ENCODE data around the gene SKAP1.
"Not testable (repeated sequence)": the region's sequence is repeated elsewhere in the genome, so short reads cannot be mapped to it uniquely, and the experiment has no call there.

SKAP1 gene

DNA sequence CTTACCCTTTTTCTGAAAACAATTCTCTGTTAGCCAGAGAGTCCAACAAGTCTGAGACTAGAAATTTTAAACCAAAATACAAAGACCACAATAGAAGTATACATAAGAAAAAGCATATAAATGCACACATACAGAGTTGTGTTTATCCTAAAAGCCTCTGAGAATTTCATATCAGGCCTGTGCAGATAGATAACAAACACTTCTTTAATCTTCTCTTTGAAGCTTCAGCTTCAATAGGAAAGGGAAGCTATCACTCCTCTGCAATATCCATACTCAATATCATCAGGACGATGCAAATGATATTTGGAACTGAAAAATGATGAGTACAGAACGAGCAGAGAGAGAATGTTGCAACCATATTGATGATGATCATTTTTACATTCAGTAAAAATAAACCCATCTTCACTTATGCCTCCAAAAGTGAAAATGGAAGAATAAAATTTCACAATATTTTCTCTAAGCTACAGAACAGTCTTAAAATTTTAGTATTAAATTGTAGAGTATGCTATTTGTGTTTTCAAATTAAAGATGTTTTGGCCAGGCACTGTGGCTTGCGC is 61.6 kb downstream of the SKAP1 start:
- no peak for DNase-seq

- DNase-seq = no peak
Measured at GRCh38 chr17:48363161-48363560, 66.9 kb downstream of the SKAP1 start.

DNA sequence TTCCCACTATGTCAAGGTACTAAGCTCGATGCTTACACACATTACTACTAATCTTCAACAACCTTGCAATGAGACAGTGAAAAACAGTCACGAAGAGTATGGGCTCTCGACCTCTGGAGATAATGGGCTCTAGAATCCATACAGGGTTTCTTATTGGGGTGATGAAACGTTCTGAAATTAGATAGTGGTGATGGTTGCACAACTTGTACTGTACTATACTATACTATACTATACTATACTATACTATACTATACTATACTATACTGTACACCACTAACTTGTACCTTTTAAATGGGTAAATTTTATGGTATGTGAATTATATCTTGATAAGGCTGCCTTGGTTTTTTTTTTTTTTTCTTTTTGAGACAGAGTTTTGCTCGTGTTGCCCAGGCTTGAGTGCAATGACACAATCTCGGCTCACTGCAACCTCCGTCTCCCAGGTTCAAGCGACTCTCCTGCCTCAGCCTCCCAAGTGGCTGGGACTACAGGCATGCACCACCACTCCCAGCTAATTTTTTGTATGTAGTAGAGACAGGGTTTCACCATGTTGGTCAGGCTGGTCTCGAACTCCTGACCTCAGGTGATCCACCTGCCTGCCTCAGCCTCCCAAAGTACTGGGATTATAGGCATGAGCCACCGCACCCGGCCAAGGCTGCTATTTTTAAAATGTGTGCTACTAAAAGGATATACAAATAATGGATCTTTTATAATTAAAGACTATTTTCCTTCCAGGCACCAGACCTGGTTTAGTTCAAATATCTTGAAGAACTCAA is 69.0 kb downstream of the SKAP1 start:
- DNase-seq = peak; percentile 3

DNA sequence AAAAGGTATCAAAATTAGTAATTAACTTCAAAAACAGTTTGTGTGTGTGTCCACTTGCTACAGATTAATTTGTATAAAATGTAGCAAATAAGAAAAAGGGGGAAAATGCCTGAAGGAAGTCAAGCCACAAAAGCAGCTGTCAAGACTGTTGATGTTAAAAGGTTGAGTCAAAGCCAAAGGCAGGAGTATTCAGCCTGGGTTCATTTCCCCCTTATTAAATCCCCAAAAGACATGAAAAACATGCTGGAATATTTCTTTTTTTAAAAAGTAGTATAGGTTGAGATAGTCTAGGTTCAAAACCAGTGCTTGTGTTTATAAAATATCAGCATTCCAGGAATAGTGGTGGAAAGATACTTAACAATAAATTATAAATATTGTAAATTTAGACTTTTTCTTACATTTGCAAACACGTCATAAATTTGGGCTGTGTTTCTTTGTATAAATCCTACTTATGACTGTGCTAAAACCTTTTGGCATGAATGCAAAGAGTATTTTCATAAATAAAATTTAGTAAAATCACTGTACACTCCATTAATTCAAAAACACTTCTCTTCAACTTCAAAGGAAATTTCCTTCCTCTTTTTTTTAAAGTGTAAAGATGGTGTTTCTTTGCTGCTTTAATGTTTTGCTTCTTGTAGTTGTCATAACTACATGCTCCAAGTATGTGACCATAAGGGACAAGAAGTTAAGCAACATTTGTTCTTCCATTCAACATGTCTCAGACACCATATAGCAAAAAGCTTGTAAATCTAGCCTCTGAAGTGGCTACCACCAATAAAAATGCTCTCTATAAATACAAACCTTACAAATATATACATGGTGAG is 72.0 kb downstream of the SKAP1 start:
- no peak for DNase-seq

DNA sequence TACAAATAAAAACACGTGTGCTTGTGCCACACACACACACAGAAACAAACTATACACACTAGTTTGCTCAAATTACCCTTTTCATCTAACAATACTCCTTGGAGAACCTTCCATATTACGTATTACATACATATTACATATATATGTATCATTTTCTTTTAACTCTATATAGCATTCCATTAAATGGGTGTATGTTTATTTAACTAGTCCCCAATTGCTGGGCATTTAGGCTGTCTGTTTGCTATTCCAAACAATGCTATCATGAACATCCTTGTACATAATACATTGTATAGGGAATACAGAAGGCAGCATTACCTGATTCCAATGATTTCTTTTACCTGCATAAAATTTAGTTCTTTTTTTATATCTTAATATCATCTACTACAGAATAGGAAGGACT is 73.1 kb downstream of the SKAP1 start:
- DNase-seq = no peak

GRCh38 chr17:48352630-48353029 is 77.4 kb downstream of the SKAP1 start:
- DNase-seq = no peak

- DNase-seq = peak; percentile 60
Measured at GRCh38 chr17:48351911-48352332, 78.1 kb downstream of the SKAP1 start.

DNA sequence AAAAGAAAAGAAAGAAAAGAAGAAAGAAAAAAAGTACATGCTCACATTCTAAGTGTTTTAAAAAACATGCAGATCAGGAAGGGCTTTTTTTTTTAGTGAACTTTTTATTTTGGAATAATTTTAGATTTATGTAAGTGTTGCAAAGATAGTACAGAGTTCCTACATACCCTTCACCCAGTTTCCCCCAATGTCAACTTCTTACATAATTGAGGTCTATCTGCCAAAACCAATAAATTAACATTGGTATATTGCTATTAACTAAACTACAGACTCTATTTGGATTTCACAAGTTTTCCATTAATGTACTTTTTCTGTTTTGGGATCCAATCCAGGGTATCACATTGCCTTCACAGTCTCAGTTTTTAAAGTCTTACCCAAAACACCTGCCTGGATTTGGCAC is 81.7 kb downstream of the SKAP1 start:
- DNase-seq = no peak

GRCh38 chr17:48347177-48347576 is 82.8 kb downstream of the SKAP1 start:
- no peak for DNase-seq

- DNase-seq = no peak
Measured at GRCh38 chr17:48344251-48344650, 85.8 kb downstream of the SKAP1 start.

DNA sequence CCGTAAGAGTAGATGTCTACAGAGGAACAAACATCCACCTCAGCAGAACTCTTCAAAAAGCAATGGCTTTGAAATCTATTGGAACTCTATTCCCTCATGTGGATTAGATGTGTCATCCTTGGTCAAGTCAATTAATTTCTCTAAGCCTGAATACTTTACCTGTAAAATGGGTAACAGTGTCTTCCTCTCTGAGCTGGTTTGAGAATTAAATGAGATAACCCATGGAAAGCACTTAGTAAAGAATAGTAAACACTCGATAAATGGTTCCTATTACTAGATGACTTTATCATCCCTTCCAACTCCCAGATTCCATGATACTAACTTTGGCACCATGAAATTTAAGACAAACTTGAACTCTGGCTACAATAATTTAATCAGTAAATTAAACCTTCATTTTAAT is 89.1 kb downstream of the SKAP1 start:
- DNase-seq = no peak

- no peak for DNase-seq
Measured at GRCh38 chr17:48338720-48339119, 91.3 kb downstream of the SKAP1 start.

GRCh38 chr17:48337903-48338302 is 92.1 kb downstream of the SKAP1 start:
- not testable (repeated sequence) for DNase-seq

GRCh38 chr17:48336986-48337385 is 93.0 kb downstream of the SKAP1 start:
- DNase-seq = no peak

DNA sequence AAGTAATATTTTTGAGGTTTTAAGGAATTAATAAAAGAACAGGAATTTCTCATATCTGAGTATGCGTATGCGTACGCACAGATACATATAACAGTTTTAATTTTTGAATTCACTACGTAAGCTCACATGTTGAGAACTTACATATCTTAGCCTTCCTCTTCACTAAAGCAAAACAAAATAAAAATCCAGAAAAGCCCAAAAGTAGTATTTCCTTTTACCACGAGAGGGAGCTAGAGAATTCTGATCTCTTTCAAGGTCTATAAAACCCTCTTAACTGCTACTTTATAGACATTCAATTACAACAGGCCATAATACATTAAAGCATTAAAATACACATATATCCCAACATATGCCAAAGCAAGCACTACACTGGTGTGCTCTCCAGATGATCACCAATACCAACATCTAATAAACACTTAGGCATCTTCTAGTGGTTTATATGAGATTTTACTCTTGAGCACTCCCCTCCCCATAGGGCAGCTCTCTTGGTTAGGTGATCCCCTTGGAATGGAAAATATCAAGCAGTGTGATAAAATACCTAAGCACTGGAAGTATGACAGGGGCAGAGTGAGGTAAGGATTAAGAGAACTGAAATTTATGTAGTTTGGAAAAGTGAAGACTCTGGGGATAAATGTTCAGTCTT is 94.0 kb downstream of the SKAP1 start:
- DNase-seq = peak; percentile 65

DNA sequence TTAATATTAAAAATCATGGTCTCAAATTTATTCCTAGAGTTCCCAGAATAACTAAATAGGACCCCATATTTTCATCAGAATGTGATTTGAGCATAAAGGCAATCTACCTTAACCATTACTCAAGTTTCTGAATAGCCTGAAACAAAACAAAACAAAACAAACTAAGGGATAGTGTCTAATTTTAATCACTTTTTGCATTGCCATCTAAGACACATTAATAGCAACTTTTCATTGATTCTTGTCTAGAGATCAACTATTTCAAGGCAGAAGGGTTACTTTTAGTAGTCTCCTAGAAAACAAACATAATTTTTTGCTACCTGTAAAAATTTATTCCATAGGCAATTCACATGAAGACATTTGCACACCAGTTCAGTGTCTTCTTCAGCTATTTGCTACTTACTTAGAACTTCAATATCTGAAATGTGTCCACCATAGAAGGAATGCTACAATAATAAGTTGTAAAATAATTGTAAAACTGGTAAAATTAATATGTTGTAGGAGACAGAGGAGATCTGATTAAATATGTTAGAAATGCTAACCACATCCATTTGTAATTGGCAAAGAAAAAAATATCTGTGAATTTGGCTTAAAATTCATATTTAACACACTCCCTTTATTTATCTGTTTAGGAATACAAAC is 94.7 kb downstream of the SKAP1 start:
- DNase-seq = no peak

GRCh38 chr17:48333034-48333530 is 96.9 kb downstream of the SKAP1 start:
- no peak for DNase-seq

DNA sequence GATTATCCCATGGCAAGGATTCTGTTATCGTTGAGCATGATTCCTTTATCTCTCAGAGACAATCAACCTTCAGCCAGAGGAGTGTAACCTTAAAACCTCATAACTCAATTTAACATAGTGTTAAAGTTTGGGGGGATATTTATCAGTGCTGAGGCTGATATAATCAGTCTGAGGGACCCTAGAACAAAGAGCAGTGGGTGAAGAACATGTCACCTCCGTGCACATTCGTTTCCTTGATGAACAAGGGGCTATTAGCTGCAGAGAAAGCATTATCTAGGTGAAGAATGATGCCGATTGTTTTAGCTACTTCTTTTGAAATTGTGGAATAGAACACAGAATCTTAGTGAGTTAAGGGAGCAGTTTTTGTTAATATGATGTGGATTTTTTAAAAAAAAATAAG is 99.1 kb downstream of the SKAP1 start:
- no peak for DNase-seq

DNA sequence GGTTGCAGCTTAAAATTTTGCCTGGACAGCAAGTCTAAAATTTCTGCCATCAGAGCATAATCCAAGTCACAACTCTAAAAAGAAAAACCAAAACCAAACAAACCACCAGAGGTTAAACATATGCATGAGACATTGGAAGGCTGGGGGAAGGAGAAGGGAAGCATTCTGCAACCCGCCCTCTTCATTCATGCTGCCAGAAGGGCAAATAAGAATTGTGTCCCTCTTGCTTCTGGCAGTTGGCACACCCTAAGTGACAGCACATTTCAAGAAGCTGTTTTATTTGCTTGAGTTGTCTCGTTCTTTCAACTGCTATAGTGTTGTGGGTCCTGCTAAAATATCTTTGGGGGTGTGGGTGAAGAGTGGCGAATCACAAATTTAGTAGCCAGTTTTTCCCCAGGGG is 99.6 kb downstream of the SKAP1 start:
- DNase-seq = no peak

GRCh38 chr17:48328457-48328856 is 101.6 kb downstream of the SKAP1 start:
- DNase-seq = no peak

- no peak for DNase-seq
Measured at GRCh38 chr17:48326310-48326709, 103.7 kb downstream of the SKAP1 start.

GRCh38 chr17:48322060-48322459 is 108.0 kb downstream of the SKAP1 start:
- peak; percentile 11 for DNase-seq
